Adipocyte (in vitro differentiated cells): ENCODE measurements around the gene PCP2.

Experiments
- DNase-seq: peaks from one replicate; pipeline ENCODE4 v3.0.0-alpha.2; 2015; ENCODE audit warnings: low read depth
- H3K27me3 ChIP-seq: replicated peaks from 2 replicates; pipeline ENCODE4 v1.7.0; 2013; ENCODE audit warnings: mild to moderate bottlenecking, low read length, moderate library complexity; ENCODE audit not compliant: control insufficient read depth, insufficient read depth
- H3K36me3 ChIP-seq: 2 replicates; pipeline ENCODE4 v1.7.0; 2013; ENCODE audit warnings: low read length, mild to moderate bottlenecking, moderate library complexity; ENCODE audit not compliant: control insufficient read depth, insufficient read depth, severe bottlenecking
- H3K4me1 ChIP-seq: 2 replicates; pipeline ENCODE4 v1.7.0; 2013; ENCODE audit warnings: mild to moderate bottlenecking, low read length, moderate library complexity; ENCODE audit not compliant: control insufficient read depth, insufficient read depth
- H3K4me3 ChIP-seq: 2 replicates; pipeline ENCODE4 v1.7.0; 2013; ENCODE audit warnings: mild to moderate bottlenecking, low read length, moderate library complexity
- H3K9ac ChIP-seq: 2 replicates; pipeline ENCODE4 v1.7.0; 2013; ENCODE audit warnings: mild to moderate bottlenecking, low read length, moderate library complexity
- H3K9me3 ChIP-seq: 2 replicates; pipeline ENCODE4 v1.7.0; 2013; ENCODE audit warnings: mild to moderate bottlenecking, low read length, moderate library complexity; ENCODE audit not compliant: control insufficient read depth

The PCP2 gene

GRCh38 chr19:7674010-7675005, 40.8 kb upstream of the PCP2 start:
- peaks cover 48% of the 10 kb centered on the region for H3K27me3 ChIP-seq
- H3K4me1 ChIP-seq, result no peaks in the 10 kb centered on the region
- peaks cover 12% of the 10 kb centered on the region for H3K9me3 ChIP-seq
- peak; percentile 84 for DNase-seq
- peak overlapping the region; percentile 16 for H3K4me3 ChIP-seq
- no peaks in the 10 kb centered on the region for H3K36me3 ChIP-seq
- H3K9ac ChIP-seq, result no peak overlapping the region

- Histone ChIP-seq H3K4me3 (no peak overlapping the region), H3K36me3 (no peaks in the 10 kb centered on the region), H3K27me3 (peaks cover 43% of the 10 kb centered on the region), H3K9me3 (peaks cover 12% of the 10 kb centered on the region), H3K4me1 (no peaks in the 10 kb centered on the region), H3K9ac (no peak overlapping the region)
- DNase-seq, result no peak
Measured at GRCh38 chr19:7672522-7672921, 39.0 kb upstream of the PCP2 start.

GRCh38 chr19:7670790-7671189, 37.3 kb upstream of the PCP2 start:
- Histone ChIP-seq H3K27me3 (peaks cover 34% of the 10 kb centered on the region), H3K4me3 (no peak overlapping the region), H3K36me3 (no peaks in the 10 kb centered on the region)

GRCh38 chr19:7670150-7670783, 36.7 kb upstream of the PCP2 start:
- peak; percentile 36 for DNase-seq
- H3K27me3 ChIP-seq, result peaks cover 35% of the 10 kb centered on the region

More at GRCh38 chr19:7670790-7671189, 37.3 kb upstream of the PCP2 start:
- Histone ChIP-seq H3K9me3 (peaks cover 12% of the 10 kb centered on the region), H3K4me1 (no peaks in the 10 kb centered on the region), H3K9ac (no peak overlapping the region)
- no peak for DNase-seq

GRCh38 chr19:7669641-7670040, 36.1 kb upstream of the PCP2 start:
- Histone ChIP-seq H3K27me3 (peaks cover 35% of the 10 kb centered on the region), H3K4me1 (no peaks in the 10 kb centered on the region), H3K9ac (no peak overlapping the region), H3K36me3 (no peaks in the 10 kb centered on the region), H3K4me3 (no peak overlapping the region), H3K9me3 (peaks cover 12% of the 10 kb centered on the region)
- no peak for DNase-seq

More at GRCh38 chr19:7670150-7670783, 36.7 kb upstream of the PCP2 start:
- no peaks in the 10 kb centered on the region for H3K4me1 ChIP-seq
- no peaks in the 10 kb centered on the region for H3K36me3 ChIP-seq
- no peak overlapping the region for H3K4me3 ChIP-seq
- peaks cover 12% of the 10 kb centered on the region for H3K9me3 ChIP-seq
- H3K9ac ChIP-seq, result no peak overlapping the region

GRCh38 chr19:7668842-7669241, 35.3 kb upstream of the PCP2 start, which contains the start of gene RETN:
RETN (plus strand) TSS chr19:7669049; CDS start chr19:7669327, 278 bp downstream.
- no peak within 1 kb of the TSS for H3K4me3 ChIP-seq
- no peaks in the 10 kb centered on the region for H3K36me3 ChIP-seq
- DNase-seq, result no peak
- peaks cover 39% of the 10 kb centered on the region for H3K27me3 ChIP-seq
- no peaks in the 10 kb centered on the region for H3K4me1 ChIP-seq
- no peak within 1 kb of the TSS for H3K9ac ChIP-seq
- H3K9me3 ChIP-seq, result peaks cover 10% of the 10 kb centered on the region

- DNase-seq, result peak; percentile 89
- Histone ChIP-seq H3K27me3 (peaks cover 40% of the 10 kb centered on the region), H3K4me1 (no peaks in the 10 kb centered on the region), H3K36me3 (no peaks in the 10 kb centered on the region), H3K9me3 (no peaks in the 10 kb centered on the region), H3K4me3 (no peak overlapping the region), H3K9ac (no peak overlapping the region)
Measured at GRCh38 chr19:7665076-7665475, 31.6 kb upstream of the PCP2 start.

GRCh38 chr19:7663706-7664105, 30.2 kb upstream of the PCP2 start:
- Histone ChIP-seq H3K9me3 (no peaks in the 10 kb centered on the region), H3K36me3 (no peaks in the 10 kb centered on the region), H3K4me3 (no peak overlapping the region), H3K4me1 (no peaks in the 10 kb centered on the region), H3K27me3 (peaks cover 33% of the 10 kb centered on the region), H3K9ac (no peak overlapping the region)
- no peak for DNase-seq

- no peaks in the 10 kb centered on the region for H3K4me1 ChIP-seq
- peaks cover 38% of the 10 kb centered on the region for H3K27me3 ChIP-seq
Measured at GRCh38 chr19:7662657-7663056, 29.1 kb upstream of the PCP2 start.

GRCh38 chr19:7661744-7662538, 28.4 kb upstream of the PCP2 start:
- Histone ChIP-seq H3K36me3 (no peaks in the 10 kb centered on the region), H3K27me3 (peaks cover 37% of the 10 kb centered on the region), H3K9ac (no peak overlapping the region), H3K9me3 (no peaks in the 10 kb centered on the region), H3K4me1 (peaks cover 4% of the 10 kb centered on the region), H3K4me3 (no peak overlapping the region)
- DNase-seq, result no peak

More at GRCh38 chr19:7662657-7663056, 29.1 kb upstream of the PCP2 start:
- no peak for DNase-seq
- Histone ChIP-seq H3K36me3 (no peaks in the 10 kb centered on the region), H3K4me3 (no peak overlapping the region), H3K9ac (no peak overlapping the region), H3K9me3 (no peaks in the 10 kb centered on the region)
